T follicular helper cell (primary cell): ENCODE results near the gene ATG9B.
"Not testable (repeated sequence)": the region's sequence is repeated elsewhere in the genome, so short reads cannot be mapped to it uniquely, and the experiment has no call there.

Source experiments
- DNase-seq: peaks from one replicate; pipeline ENCODE4 v3.0.0-alpha.2; 2020; ENCODE audit warnings: low read depth

The ATG9B gene

DNA sequence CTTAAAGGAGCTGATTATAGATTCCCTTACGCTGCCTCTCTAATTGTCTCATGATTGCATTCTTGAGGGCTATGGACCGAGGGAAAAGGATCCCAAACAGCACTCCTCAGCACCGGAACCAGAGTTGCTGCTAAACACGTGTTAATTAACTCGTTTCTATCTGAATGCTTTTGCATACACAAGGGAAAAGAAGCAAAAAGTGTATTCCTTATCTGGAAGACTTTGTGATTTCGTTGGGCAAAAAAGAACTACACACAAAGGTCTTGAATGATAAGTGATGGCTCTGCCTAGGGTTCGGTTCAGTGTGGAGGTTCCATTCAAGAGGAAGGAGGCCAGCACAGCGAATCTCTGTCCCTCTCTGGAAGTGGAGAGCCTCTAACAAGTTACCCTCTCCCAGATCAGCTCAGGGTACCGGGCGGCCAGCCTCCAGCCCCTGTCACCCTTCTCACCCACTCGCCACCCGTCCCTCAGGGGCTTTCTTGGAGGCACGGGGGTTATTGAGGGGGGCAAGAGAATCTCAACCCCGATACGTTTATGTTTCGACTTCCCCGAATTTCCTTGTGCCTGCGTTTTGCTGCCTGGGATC, 34.6 kb upstream of the ATG9B start:
- DNase-seq: no peak

DNA sequence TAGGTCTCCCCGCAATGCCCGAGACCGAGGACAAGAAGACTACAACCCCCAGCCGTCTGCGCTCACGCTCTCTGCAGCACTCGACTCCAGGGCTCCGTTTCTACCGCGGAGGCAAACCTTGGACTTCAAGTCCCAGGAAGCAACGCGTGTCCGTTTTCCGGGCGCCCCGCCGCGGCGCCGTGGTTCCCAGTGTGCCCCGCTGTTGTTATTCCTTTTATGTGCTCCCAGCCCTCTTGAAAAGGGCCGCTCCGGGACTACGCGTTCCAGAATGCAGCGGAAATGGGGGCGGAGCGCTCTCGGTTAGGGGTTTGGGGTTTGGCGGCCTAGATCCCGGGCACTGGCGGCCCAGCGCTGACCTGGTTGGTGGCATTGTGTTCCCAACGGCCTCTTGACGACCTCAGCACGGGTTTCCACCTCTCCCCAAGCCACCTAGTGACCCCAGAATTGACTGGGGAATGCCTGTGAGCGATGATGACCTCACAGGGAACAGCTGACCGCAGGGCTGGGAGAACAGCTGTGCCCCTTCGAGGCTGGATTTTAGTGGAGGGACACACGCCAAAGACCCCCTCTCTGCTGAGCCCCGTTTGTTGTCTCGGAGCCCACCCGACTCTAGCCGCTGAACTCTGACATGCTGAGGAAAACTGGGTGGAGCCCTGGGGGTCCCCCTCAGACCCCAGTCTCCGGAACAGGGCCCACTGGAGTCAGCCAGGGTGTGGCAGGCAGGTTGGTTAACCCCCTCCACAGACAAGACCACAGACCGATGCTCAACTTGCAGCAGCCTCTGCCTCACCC, 33.9 kb upstream of the ATG9B start:
- DNase-seq: peak; percentile 97

DNA sequence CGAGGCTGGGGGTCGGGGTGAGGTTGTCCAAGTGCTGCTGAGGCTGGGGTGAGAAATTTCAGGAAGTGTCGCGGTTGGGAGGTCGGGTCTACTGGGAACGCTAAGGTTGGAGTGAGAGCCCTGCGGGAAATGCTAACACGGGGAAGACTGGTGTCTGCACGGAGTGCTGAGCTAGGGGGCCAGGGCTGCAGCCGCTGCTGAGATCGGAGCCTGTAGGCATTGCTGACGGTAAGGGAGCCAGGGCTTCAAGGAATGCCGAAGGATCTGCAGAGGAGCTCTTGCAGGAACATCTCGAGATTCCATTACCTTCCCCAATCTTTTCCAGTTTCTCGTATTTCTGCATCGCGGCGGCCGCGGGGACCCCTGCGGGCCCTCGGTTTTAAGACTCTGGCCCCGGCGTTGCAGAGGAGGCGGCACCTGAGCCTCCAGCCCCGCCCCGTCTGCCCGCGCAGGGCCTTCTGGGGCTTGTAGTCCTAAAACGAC, 33.3 kb upstream of the ATG9B start, which contains the start of gene CDK5:
Gene CDK5, minus strand, starts transcription at position 392 of the 483 bp plus-strand sequence. Its CDS starts 49 bp downstream, at position 343.
- DNase-seq: no peak

DNA sequence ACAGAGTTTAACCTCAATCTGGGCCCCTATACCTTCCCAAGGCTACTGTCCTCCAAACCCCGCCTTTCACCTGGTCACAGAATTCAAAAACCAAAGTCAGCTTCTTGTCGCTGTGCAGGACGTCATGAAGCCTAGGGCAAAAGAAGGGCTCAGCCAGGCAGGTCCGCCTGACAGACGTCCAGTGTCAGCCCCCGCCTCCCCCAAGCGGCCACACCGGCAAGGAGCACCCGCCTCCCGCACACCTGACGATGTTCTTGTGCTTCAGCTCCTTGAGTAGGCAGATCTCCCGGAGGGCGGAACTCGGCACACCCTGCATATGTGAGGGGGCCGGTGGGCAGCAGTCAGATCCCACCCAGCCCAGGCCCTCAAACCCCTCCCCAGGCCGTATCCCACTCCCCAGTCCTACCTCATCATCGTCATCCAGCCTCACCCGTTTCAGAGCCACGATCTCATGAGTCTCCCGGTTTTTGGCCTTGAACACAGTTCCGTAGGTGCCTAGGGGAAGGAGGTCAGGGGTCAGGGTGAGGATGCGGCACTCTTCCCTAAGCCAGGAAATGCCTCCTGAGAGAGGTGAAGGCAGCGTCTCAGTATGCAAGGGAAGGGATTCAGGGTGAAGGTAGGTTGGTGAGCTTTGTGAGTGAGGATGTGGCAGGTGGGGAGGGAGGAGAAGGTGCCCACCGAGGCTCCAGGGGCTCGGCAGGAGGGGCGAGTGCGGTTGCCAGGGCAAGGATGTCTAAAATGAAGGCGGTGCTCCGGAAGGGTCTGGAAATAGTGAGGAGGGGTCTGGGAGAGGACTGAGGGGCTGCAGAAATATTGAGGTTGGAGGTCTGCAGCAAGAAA, 32.6 kb upstream of the ATG9B start:
- DNase-seq: no peak

DNA sequence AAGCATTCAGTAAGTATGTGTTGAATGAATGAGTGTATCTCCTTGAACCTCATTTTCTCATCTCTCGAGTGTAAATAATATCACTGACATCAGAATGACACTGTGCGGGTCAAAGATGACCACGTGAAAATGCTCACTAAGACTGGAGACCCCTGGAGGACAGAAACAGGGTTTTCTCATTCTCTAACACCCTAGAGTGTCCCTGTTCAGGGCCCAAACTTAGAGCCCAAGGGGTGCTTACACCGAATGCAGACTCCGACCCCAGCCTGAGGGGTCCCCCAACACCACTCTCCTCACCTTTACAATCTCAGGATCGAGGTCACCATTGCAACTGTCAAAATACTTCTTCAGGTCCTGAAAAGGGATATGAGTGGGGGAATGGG, 32.0 kb upstream of the ATG9B start:
- no peak for DNase-seq

DNA sequence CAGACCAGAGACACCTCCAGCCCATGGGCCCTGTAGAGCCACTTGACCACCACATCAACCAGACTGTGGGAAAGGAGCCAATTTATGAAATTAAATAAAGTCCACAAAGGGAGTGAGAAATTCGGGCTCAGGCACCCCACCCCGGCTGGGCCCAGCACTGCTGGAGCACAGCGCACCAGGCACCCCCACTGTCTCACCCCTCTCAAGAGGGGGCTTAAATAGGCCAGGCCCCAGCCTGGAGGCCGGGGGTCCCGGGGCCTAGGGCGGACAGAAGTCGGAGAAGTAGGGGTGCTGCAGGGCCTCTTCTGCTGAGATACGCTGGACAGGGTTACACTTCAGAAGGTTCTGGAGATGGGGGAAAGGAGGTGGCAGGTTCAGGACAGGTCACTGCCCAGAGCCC, 29.5 kb upstream of the ATG9B start:
- no peak for DNase-seq

DNA sequence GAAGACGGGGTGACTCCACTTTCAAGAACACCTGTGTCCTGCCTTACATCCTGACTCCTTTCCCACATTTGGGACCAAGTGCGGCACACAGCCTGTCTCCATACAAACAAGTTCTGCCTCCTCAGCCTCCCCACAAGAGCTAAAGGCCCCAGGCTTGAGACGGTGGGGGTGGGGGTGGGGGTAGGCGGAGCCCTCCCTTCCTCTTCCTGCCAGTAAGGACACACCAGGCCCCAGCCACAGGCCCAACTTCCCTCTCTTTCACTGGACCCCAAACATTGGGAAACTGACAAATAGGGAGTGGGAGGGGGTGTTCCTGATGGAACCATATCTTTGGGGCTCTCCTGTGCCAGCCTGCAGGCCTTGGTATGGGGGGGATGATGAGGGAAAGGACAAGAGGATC, 28.8 kb upstream of the ATG9B start:
- no peak for DNase-seq

DNA sequence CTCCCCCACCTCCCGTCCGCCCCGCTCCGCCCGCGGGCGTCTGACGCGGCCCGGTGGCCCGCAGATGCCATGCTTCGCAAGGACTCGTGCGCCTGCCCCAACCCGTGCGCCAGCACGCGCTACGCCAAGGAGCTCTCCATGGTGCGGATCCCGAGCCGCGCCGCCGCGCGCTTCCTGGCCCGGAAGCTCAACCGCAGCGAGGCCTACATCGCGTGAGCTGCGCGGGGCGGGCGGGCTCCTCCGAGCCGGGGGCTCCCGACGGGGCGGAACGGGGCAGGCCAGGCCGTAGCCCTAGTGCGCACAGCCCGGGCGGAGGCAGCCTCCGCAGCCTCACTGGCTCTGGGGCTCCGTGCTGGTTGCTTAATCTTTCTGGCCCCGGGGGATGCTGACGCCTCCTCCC, 26.8 kb upstream of the ATG9B start:
- DNase-seq: peak; percentile 49

DNA sequence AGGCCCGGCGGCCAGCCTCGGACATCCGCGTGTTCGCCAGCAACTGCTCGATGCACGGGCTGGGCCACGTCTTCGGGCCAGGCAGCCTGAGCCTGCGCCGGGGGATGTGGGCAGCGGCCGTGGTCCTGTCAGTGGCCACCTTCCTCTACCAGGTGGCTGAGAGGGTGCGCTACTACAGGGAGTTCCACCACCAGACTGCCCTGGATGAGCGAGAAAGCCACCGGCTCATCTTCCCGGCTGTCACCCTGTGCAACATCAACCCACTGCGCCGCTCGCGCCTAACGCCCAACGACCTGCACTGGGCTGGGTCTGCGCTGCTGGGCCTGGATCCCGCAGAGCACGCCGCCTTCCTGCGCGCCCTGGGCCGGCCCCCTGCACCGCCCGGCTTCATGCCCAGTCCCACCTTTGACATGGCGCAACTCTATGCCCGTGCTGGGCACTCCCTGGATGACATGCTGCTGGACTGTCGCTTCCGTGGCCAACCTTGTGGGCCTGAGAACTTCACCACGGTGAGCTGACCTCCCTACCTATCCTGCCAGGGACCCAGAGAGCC, 24.7 kb upstream of the ATG9B start:
- no peak for DNase-seq

DNA sequence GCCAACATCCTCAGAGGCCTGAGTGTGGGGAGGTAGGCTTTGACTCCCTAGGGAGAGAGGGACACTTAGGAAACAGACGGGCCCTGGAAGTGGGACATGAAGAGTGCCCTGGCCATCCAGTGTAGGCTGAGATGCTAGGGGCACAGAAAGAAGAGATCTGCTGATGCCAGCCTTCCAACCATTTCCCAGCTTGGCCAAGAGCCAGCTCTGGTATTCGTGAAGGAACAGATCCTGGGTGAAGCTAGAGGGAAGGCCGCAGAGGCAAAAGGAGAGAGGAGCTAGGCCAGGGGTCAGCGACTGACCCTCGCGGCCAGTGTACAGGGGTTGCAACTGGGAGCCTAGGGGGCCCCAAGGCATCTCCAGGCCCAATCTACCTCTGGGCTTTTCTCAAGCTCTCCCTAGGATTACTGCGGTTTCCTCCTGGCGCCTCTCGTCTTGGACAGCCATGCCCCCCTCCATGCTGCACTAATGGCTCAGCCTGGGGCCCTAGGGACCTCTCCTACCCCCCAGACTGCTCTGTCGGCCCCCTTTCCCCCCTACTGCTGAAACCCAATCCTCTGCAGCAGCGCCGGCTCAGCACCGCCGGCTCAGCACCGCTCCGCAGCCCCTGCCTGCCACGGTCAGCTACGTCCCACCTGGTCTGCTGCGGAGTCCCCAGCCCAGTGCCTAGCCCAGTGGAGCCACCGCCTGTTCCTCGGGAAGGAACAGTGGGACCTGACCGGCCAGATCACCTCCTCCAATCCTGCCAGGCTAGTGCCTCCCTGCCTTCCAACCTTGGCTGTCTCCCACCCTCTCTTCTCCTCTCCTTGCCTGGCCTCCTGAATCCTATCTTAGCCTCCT, 23.9 kb upstream of the ATG9B start, which contains the start of gene ASIC3:
Gene ASIC3, plus strand, starts transcription at position 556 of the 840 bp plus-strand sequence. CDS start 355 bp downstream, outside the sequence.
- DNase-seq: no peak

DNA sequence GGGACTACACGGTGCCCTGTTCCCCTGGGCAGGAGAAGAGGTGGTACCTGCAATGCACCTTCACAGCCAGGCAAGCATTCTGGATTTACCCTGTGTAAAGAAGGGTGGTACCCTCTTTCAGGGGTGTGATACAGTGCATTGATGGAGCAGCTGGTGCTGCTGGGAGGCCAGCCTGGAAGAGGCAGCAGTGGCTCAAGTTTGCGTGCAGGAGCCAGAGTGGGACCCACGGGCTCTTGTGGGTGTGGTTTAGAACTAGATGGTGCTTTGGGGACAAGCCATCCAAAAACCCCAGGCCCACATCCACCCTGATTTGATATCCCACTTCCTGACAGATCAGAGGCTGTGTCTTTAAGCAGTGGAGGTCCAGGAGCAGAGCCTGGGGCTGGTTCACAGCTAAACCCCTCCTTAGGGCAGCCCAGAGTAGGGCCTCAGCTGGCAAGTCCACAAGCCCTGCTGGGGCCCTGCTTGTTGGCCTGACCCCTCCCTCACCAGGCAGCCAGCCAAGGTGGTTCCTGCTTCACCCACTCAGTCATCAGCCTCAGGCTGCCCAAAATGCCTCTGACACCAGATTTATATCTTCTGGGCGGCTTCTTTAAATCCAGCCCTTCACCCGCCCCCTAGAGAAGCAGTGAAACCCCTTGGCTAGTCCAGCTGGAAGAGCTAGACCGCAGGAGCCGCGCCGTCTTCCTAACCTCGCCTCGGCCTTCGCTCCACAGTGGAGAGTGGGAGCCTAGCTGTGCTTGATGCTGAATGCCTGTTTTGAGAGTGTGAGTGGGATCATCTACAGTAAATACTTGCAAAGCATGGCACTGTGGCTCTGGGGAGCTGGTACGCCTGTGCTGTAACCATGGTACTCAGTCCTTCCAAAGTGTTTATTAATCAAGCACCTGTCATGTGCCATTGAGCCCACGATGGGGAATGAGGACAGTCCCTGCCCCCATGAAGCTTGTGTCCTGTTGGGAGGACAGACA, 22.6 kb upstream of the ATG9B start:
- no peak for DNase-seq

DNA sequence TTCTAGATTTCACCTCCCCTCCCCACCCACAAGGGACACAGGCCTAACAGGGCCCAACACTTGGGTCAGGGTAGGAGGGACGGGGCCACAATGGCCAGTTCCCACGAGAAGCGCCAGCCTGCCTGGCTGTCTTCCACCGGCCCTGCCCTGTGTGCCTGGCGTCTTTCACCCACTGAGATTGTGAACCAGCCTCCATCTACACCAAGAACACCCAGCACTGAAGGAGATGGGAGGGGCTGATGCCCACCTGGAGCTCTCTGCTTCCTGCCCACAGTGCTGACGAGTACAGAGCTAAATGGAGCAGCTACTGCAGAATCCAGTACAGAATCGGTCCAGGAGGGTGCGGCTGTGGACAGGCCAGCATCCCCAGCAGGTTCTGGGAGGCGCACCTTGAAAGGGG, 21.7 kb upstream of the ATG9B start:
- no peak for DNase-seq

DNA sequence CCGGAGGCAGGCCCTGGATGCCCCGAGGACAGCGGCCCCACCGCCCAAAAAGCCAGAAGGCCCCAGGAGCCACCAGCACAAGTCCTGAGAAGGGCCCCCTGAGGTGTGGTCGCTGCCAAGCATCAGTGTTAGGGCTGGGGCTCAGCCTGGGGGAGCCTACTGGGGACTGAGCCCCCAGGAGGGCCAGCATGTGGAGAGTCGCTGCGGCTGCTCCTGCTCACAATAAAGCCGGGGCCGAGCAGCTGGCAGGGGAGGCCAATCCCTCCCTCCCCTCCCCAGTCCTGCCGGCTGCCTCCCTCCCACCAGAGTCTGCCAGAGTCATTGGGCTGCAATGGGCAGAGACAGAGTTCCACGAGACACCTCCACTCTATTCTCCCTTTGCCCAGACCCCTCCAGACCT, 21.0 kb upstream of the ATG9B start:
- no peak for DNase-seq

DNA sequence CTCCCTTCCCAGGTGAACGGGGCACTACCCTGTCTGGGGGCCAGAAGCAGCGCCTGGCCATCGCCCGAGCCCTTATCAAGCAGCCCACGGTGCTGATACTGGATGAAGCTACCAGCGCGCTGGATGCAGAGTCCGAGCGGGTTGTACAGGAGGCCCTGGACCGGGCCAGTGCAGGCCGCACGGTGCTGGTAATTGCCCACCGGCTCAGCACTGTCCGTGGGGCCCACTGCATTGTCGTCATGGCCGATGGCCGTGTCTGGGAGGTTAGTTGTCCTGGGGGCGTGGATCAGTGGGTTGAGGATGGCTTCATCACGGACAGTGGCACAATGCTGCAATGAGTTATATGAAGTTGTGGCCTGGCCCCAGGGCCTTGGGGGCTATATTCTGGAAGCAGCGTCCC, 19.7 kb upstream of the ATG9B start:
- DNase-seq: no peak

DNA sequence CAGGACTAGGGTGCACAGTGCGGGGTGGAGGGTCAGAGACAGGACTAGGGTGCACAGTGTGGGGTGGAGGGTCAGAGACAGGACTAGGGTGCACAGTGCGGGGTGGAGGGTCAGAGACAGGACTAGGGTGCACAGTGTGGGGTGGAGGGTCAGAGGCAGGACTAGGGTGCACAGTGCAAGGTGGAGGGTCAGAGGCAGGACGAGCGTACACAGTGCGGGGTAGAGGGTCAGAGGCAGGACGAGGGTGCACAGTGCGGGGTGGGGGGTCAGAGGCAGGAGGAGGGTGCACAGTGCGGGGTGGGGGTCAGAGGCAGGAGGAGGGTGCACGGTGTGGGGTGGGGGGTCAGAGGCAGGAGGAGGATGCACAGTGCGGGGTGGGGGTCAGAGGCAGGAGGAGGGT, 19.2 kb upstream of the ATG9B start:
- not testable (repeated sequence) for DNase-seq

DNA sequence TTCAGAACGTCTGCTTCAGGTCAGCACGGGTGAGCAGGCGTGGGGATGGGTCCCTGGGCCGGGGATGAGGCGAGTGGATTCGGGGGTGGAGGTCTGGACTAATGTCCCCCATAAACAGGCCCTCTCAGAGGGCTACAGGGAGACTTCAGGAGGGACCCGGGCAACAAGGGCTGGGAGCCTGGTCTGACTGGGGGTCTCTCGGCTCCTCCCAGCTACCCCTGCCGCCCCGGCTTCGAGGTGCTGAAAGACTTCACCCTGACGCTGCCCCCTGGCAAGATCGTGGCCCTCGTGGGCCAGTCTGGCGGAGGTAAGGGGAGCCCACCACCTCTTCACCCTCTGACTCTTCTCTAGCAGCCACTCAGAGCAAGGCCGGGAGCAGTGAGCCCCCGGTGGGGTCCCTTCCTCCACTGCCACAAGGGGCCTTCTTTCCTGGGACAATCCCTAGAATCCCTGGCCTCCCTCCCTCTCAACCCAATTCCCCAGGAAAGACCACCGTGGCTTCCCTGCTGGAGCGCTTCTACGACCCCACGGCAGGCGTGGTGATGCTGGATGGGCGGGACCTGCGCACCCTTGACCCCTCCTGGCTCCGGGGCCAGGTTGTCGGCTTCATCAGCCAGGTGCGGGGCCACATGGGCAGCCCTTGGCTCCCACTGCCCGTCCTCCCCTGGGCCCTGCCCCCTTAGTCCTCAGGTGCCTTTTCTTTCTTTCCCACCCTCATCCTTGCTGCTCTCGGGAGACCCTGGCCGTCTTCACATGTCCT, 16.5 kb upstream of the ATG9B start:
- DNase-seq: no peak

DNA sequence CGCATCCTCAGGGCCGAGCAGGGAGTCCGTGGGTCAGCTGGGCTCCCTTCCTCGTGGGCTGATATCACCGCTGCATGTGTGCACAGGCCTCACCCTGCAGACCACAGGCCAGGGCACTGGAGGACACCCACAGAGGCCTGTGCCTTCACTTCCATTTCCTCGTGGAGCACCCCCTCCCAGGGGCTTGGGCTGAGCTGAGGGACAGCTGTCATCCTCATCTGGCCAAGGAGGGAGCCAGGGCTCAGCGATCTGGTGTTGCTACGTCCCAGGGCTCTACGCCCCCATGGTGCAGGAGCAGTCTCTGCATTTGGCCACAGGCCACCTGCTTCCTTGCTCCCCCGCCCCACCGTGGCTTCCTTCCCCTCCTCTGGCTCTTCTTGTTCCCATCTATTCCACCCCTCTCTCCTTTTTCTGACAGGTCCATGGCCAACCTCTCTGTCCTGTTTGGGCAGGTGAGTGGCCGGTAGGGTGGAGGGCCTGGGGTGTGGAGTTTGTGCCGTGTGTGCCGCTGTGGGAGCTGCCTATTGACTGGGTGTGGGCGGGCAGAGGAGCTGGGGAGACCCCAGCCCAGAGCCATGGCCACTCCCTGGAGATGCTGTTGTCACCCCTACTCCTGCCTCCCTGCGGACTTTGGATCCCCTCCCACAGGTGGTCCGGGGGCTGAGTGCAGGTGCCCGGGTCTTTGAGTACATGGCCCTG, 15.7 kb upstream of the ATG9B start:
- no peak for DNase-seq

DNA sequence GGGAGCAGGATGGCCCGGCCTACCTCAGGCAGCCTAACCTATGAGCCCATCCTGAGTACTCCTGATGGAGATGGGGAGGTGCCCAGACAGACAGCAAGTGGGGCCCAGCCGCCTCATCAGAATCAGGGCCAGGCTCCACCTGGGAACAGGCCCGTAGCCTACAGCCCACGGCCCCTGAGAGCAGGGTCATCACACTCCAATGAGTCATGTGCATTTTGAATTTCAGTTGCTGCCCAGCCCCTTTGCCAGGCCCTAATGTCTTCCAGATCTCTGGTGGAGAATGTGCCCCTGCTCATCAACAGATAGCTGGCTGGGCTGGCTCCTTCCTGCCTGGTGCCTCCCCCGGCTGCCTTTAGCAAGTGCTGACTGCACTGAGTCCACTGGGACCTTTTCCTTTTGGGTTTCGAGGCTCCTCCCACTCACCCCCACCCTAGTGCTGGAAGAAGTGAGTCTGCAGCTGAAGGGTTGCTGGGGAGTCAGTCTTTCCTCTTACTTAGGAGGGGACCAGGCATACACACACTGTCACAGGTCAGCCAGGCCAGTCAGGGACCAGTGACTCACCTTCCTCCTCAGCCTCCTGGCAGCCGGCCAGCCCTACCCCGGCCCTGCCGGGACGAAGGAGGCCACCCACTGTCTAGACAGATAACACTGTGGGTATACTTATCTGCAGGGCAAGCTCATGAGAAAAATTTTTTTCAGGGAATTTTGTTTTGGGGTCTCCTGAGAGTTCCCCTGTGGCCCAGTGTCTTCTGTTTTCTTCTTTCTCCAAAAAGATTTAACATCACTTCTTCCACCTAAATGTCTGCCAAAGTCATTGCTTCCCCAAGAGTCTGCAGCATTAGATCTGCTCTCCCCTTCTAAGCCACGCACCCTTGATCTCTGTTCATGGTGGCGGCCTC, 14.9 kb upstream of the ATG9B start:
- no peak for DNase-seq
